ENCODE measurements around the gene FUS.

Gene FUS

DNA sequence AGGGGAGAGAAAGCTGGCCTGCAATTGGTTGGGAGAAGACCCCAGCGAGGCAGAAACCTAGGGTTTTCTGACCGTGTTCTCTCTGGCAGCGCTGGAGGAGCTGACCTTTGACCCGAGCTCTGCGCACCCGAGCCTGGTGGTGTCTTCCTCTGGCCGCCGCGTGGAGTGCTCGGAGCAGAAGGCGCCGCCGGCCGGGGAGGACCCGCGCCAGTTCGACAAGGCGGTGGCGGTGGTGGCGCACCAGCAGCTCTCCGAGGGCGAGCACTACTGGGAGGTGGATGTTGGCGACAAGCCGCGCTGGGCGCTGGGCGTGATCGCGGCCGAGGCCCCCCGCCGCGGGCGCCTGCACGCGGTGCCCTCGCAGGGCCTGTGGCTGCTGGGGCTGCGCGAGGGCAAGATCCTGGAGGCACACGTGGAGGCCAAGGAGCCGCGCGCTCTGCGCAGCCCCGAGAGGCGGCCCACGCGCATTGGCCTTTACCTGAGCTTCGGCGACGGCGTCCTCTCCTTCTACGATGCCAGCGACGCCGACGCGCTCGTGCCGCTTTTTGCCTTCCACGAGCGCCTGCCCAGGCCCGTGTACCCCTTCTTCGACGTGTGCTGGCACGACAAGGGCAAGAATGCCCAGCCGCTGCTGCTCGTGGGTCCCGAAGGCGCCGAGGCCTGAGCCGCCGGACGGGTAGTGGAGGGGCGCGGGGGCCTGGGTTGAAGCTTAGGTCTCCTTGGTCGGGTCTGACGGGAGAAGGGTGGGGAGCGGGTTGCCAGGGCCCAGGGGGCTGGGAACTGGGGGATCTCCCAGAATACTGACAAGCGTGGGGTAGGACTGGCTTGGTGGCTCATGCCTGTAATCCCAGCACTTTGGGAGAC, 44.4 kb downstream of the FUS start:
- in situ Hi-C loops (cut with HindIII; ENCODE audit: low sequenced_read_pairs): loop anchor here (25.0 kb wide), 1 partner anchor 163 kb away; the partner anchor contains the start of gene ITGAD

DNA sequence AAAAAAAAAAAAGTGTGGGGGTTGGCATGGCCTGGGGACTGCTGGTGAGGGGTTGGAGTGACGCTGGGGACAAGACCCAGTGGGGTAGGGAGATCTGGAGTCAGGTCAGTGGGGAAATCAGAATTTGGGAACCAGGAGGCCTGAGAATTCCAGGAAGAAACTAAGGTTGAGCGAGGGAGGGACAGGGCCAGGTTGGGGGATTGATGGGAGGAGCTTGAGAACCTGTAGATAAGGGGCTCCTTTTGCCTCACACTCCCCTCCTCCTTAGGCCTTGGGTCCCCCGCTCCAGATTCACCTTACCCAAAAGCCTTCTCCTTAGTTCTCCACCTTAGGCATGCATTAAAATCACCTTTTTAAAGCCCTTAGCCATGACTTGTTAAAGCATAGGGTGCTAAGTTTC, 45.3 kb downstream of the FUS start:
- in situ Hi-C loops (cut with HindIII; ENCODE audit: low sequenced_read_pairs): no loop called here

DNA sequence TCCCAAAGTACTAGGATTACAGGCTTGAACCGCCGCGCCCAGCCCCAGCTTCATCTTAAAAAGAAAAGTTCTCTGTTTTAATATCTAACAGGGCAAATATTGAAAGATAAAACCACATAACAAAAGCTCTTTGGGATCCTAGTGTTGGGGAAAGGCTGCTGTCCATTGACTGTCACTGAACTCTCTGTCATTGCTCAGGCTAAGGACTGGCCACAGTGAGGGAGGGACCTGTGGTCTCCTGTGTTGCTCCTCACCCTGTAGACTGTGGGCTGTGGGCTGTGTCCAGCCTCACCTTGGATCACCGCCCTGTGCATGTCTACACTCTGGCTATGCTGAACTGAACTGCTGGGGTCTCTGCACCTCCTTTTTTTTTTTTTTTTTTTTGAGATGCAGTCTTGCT, 48.3 kb downstream of the FUS start:
- in situ Hi-C loops (cut with HindIII; ENCODE audit: low sequenced_read_pairs): no loop called here

DNA sequence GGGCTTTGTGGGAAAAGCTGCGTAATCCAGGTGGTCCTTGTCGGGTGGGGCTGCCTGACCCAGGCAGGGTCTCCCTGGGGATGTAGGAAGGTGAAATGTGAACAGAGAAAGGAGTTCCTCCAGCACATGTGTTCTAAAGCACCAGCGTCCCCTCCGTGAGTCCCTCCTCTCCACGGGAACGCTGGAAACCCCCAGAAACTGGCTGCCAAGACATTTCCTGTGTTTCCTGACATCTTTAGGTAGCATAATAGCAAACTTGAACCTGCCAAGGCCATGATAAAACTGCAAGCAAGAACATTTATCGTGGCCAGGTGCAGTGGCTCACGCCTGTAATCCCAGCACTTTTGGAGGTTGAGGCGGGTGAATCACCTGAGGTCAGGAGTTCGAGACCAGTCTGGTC, 49.6 kb downstream of the FUS start:
- in situ Hi-C loops (cut with HindIII; ENCODE audit: low sequenced_read_pairs): no loop called here

DNA sequence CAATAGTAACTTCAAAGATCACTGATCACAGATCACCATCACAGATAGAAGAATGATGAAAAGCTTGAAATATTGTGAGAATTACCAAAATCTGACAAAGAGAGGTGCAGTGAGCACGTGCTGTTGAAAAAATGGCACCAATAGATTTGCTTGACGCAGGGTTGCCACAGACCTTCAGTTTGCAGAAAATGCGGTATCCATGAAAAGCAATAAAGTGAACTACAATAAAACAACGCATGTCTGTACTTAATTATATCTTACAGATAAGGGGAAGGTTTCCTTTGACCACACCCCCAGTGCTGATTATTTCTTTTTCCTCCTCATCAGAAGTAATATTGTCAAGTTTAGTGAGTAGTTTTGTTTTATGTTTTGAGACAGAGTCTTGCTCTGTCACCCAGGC, 58.1 kb downstream of the FUS start:
- in situ Hi-C loops (cut with HindIII; ENCODE audit: low sequenced_read_pairs): loop anchor here (5.0 kb wide), 1 partner anchor 289 kb away; the partner anchor contains the start of gene AHSP
